ENCODE measurements around the gene PHYH.

The PHYH gene

GRCh38 chr10:13231808-13232207, 68.1 kb downstream of the PHYH start:
- no peak overlapping the region for H2AFZ ChIP-seq
- no peak overlapping the region for H3K9ac ChIP-seq
- H3K4me1 ChIP-seq, result no peaks in the 10 kb centered on the region
- no peaks in the 10 kb centered on the region for H3K9me3 ChIP-seq (ENCODE audit: control insufficient read depth, low read length)
- no peak overlapping the region for H3K4me3 ChIP-seq (ENCODE audit: low read depth, low read length)
- no peaks in the 10 kb centered on the region for H3K36me3 ChIP-seq (ENCODE audit: control insufficient read depth, insufficient read depth, low read length)
- H3K27ac ChIP-seq, result no peak overlapping the region
- H3K79me2 ChIP-seq, result no peaks in the 10 kb centered on the region
- TF ChIP-seq CTCF (IDR thresholded peaks at IDR 0.05), result no peak
- no peaks in the 10 kb centered on the region for H3K27me3 ChIP-seq (ENCODE audit: control insufficient read depth, insufficient read depth, low read length)
- no peak overlapping the region for H3K4me2 ChIP-seq (ENCODE audit: low read length)

GRCh38 chr10:13231190-13231589, 68.7 kb downstream of the PHYH start:
- H3K9ac ChIP-seq, result no peak overlapping the region
- no peaks in the 10 kb centered on the region for H3K27me3 ChIP-seq (ENCODE audit: control insufficient read depth, insufficient read depth, low read length)
- no peaks in the 10 kb centered on the region for H3K79me2 ChIP-seq
- no peak overlapping the region for H3K4me3 ChIP-seq (ENCODE audit: low read depth, low read length)
- H3K36me3 ChIP-seq (ENCODE audit: control insufficient read depth, insufficient read depth, low read length), result no peaks in the 10 kb centered on the region
- TF ChIP-seq CTCF (IDR thresholded peaks at IDR 0.05), result no peak
- no peak overlapping the region for H2AFZ ChIP-seq
- H3K9me3 ChIP-seq (ENCODE audit: control insufficient read depth, low read length), result no peaks in the 10 kb centered on the region
- no peak overlapping the region for H3K4me2 ChIP-seq (ENCODE audit: low read length)
- no peak overlapping the region for H3K27ac ChIP-seq
- H3K4me1 ChIP-seq, result no peaks in the 10 kb centered on the region

Measured in parathyroid adenoma (tissue), 2 donors.